K562 treated with DMSO at 1 percent for 24 hours (cell line): ENCODE data around the gene DNAJC4. TPM values are rescaled to one million over a fixed set of nuclear protein-coding genes. Genes with fewer than 3 reads are reported as not detected.

Experiments
- total RNA-seq: library from RNA; unstranded; fragments of 300-600 nt; gene quantifications from 2 replicates; pipeline ENCODE4 v1.2.3, GENCODE V29; 2022; ENCODE audit warnings: low read depth; ENCODE audit not compliant: insufficient read depth

Gene DNAJC4, protein sequence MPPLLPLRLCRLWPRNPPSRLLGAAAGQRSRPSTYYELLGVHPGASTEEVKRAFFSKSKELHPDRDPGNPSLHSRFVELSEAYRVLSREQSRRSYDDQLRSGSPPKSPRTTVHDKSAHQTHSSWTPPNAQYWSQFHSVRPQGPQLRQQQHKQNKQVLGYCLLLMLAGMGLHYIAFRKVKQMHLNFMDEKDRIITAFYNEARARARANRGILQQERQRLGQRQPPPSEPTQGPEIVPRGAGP
- 89.8 and 99.8 TPM in 2 replicates for total RNA-seq

GRCh38 chr11:64230171-64230984 is at the start of gene DNAJC4:
DNAJC4 (plus strand) TSS chr11:64230548; CDS start chr11:64230855, 307 bp downstream.

DNA sequence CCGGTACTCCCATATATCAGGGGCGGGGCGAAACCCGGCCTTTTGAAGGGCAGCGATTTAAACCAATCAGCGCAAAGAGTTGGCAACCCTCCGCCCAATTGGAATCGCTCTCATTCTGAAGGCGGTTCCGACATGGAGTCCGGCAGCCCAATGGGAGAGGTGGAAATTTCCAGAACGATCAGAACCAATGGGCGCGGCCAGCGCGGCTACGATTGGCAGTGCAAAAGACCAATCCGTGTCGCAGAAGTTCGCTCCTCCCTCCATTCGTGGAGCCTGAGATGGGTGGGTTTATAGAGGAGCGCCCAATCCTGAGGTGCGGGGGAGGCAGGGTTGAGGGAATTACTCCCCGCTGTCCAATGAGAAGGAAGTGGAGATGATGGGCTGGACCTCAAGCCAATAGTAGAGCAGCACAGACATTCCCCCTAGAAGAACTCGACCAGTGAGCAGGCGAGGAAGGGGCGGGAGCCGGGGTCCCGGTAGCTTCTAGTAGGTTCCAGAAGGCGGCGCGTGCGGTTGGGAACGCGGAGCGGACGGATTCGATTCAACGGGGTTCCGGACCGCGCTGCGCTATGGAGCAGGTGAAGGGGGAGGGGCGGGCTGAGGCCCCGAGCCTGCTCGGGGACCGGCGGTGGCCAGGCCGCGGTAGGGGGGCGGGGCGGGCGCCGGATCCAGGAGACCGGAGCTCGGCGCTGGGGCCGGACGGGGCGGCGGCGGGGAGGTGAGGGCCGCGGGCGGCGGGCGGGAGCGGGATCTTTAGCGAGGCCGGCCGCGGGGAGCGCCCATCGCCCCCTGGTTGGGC is 44.5 kb upstream of the DNAJC4 start, which contains the start of gene STIP1:
STIP1 (plus strand) TSS at position 479 of the 799 bp plus-strand sequence; CDS start at position 570, 91 bp downstream.

GRCh38 chr11:64206457-64207255 is 23.7 kb upstream of the DNAJC4 start, which contains the start of gene FERMT3:
FERMT3 (plus strand) TSS chr11:64206721; CDS start chr11:64207365, 644 bp downstream.

GRCh38 chr11:64225608-64226506 is 4.5 kb upstream of the DNAJC4 start, which contains the start of the genes NUDT22 and TRPT1:
NUDT22 (plus strand) TSS chr11:64226274; CDS start chr11:64226653, 379 bp downstream.
TRPT1 (minus strand) TSS chr11:64226186; CDS start chr11:64225860, 326 bp downstream.

GRCh38 chr11:64233913-64234586 is 3.7 kb downstream of the DNAJC4 start, which contains the start of gene VEGFB:
VEGFB (plus strand) TSS chr11:64234584; CDS start chr11:64234834, 250 bp downstream.

GRCh38 chr11:64240435-64241240 is 10.3 kb downstream of the DNAJC4 start, which contains the start of gene FKBP2:
FKBP2 (plus strand) TSS chr11:64241095; CDS start chr11:64242388, 1,293 bp downstream.

DNA sequence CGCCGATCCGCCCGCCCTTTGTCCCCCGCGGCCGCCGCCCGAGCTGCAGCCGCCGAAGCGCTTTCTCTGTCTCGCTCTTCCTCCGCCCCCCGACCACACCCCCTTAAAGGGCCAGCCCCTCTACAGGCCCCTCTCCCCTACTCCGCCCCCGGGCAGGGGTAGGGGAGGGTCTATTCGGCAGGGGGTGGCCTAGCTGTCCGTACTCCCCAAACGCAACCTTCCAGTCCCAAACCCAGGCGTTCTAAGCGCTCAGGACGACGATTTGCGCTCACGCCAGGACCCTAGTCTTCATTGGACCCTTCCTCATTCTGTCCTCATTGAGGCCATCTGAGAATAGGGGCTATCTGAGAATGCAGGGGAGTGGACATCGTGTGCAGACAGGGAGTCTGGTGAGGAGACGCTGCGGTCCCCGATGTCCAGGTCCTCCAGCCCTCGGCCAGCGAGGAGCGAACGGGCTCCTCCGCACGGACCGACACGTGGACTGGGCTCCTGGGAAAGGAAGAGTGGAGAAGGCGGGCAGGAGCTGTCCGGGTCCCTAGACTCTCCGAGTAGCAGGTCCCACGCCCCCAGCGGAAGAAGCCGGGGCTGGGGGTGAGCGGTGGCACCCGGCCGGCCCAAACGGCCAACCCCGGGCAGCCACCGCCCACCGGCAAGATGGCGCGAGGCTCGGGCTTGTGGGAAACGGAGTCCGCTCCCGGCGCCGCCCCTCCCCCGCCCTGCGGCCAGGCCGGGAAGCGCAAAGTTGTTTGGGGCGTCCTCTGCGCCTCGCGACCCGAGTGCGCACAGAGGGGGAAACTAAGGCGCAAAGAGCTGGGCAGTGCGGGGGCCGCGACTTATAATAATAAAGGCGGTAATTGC is 16.8 kb downstream of the DNAJC4 start, which contains the start of gene PPP1R14B:
PPP1R14B (minus strand) TSS at position 73 of the 858 bp plus-strand sequence. CDS start 270 bp downstream, outside the sequence.

GRCh38 chr11:64251016-64251752 is 20.8 kb downstream of the DNAJC4 start, which contains the start of gene PLCB3:
PLCB3 (plus strand) TSS chr11:64251530; CDS start chr11:64251650, 120 bp downstream.

Other genes starting within 250 kb of the DNAJC4 start
- 98.3 and 104 TPM in 2 replicates for gene OTUB1, start 244.1 kb upstream of the DNAJC4 start, total RNA-seq
- 0.39 and 0.42 TPM in 2 replicates for gene FLRT1, start 194.6 kb upstream of the DNAJC4 start, total RNA-seq
- gene MACROD1, start 64.4 kb upstream of the DNAJC4 start, total RNA-seq, result 74.0 and 92.1 TPM in 2 replicates
- gene STIP1, start 44.4 kb upstream of the DNAJC4 start, total RNA-seq, result 258 and 264 TPM in 2 replicates
- gene FERMT3, start 23.8 kb upstream of the DNAJC4 start, total RNA-seq, result 99.5 and 134 TPM in 2 replicates
- gene TRPT1, start 4.4 kb upstream of the DNAJC4 start, total RNA-seq, result 72.1 and 77.0 TPM in 2 replicates
- 101 and 111 TPM in 2 replicates for gene NUDT22, start 4.3 kb upstream of the DNAJC4 start, total RNA-seq
- gene VEGFB, start 4.0 kb downstream of the DNAJC4 start, total RNA-seq, result 94.9 and 104 TPM in 2 replicates
- 137 and 160 TPM in 2 replicates for gene FKBP2, start 10.5 kb downstream of the DNAJC4 start, total RNA-seq
- gene PPP1R14B, start 16.4 kb downstream of the DNAJC4 start, total RNA-seq, result 132 and 144 TPM in 2 replicates
- 31.5 and 33.2 TPM in 2 replicates for gene PLCB3, start 21.0 kb downstream of the DNAJC4 start, total RNA-seq
- gene BAD, start 54.1 kb downstream of the DNAJC4 start, total RNA-seq, result 91.4 and 115 TPM in 2 replicates
- 72.8 and 80.0 TPM in 2 replicates for gene GPR137, start 55.3 kb downstream of the DNAJC4 start, total RNA-seq
- not detected in 2 replicates for gene KCNK4, start 60.8 kb downstream of the DNAJC4 start, total RNA-seq
- 1.5 and 3.7 TPM in 2 replicates for gene CATSPERZ, start 69.8 kb downstream of the DNAJC4 start, total RNA-seq
- 92.4 and 101 TPM in 2 replicates for gene ESRRA, start 75.0 kb downstream of the DNAJC4 start, total RNA-seq
- 362 and 373 TPM in 2 replicates for gene TRMT112, start 87.0 kb downstream of the DNAJC4 start, total RNA-seq
- 542 and 543 TPM in 2 replicates for gene PRDX5, start 87.6 kb downstream of the DNAJC4 start, total RNA-seq
- 16.6 and 17.1 TPM in 2 replicates for gene CCDC88B, start 109.7 kb downstream of the DNAJC4 start, total RNA-seq
- 30.9 and 35.9 TPM in 2 replicates for gene RPS6KA4, start 128.6 kb downstream of the DNAJC4 start, total RNA-seq